Measurements from ENCODE around the gene HIGD1A. TPM values are rescaled to one million over a fixed set of nuclear protein-coding genes. Genes with fewer than 3 reads are reported as not detected.

The HIGD1A gene
- polyA plus RNA-seq, 1 donor (not counting 4 experiments of a cell fraction or from before 2014, with no cell fraction given): 443 TPM

- H3K9me1 ChIP-seq (ENCODE audit: control insufficient read depth, extremely low read depth, insufficient read depth, low read length): no peaks in the 10 kb centered on the region
- no peaks in the 10 kb centered on the region for H3K79me2 ChIP-seq (ENCODE audit: control insufficient read depth, insufficient read depth, low read length)
- no peak overlapping the region for H2AFZ ChIP-seq (ENCODE audit: control insufficient read depth, low read length)
- no peaks in the 10 kb centered on the region for H3K4me1 ChIP-seq (ENCODE audit: control insufficient read depth, extremely low read depth, insufficient read depth, low read length)
- FAIRE-seq: no peak
- H3K9ac ChIP-seq (ENCODE audit: control insufficient read depth, extremely low read depth, insufficient read depth, low read length): no peak overlapping the region
- no peaks in the 10 kb centered on the region for H3K9me3 ChIP-seq (ENCODE audit: control insufficient read depth, low read depth, low read length)
- H3K27me3 ChIP-seq (ENCODE audit: control insufficient read depth, extremely low read depth, insufficient read depth, low read length): no peaks in the 10 kb centered on the region
- TF ChIP-seq, protein P1, sequence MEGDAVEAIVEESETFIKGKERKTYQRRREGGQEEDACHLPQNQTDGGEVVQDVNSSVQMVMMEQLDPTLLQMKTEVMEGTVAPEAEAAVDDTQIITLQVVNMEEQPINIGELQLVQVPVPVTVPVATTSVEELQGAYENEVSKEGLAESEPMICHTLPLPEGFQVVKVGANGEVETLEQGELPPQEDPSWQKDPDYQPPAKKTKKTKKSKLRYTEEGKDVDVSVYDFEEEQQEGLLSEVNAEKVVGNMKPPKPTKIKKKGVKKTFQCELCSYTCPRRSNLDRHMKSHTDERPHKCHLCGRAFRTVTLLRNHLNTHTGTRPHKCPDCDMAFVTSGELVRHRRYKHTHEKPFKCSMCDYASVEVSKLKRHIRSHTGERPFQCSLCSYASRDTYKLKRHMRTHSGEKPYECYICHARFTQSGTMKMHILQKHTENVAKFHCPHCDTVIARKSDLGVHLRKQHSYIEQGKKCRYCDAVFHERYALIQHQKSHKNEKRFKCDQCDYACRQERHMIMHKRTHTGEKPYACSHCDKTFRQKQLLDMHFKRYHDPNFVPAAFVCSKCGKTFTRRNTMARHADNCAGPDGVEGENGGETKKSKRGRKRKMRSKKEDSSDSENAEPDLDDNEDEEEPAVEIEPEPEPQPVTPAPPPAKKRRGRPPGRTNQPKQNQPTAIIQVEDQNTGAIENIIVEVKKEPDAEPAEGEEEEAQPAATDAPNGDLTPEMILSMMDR (optimal IDR thresholded peaks at IDR 0.05 in 1 of 3, IDR thresholded peaks at IDR 0.05 in 1 of 3, conservative IDR thresholded peaks at IDR 0.05 in 1 of 3; ENCODE audit: extremely low read depth in 1 of 3, insufficient read depth in 2 of 3, low read length in 3 of 3): no peak
- DNase-seq (ENCODE audit: low read depth, low spot score): no peak
- dilution Hi-C loops (cut with MboI; ENCODE audit: extremely low pct_ligation_motif_present, low sequenced_read_pairs): no loop called here
- no peaks in the 10 kb centered on the region for H4K20me1 ChIP-seq (ENCODE audit: control insufficient read depth, extremely low read depth, insufficient read depth, low read length)
- no peak overlapping the region for H3K4me3 ChIP-seq (ENCODE audit: control insufficient read depth in 2 of 3, extremely low read depth in 1 of 3, insufficient read depth in 2 of 3, low read depth in 1 of 3, low read length in 3 of 3)
- H3K27ac ChIP-seq (ENCODE audit: control insufficient read depth, insufficient read depth, low read length): no peak overlapping the region
- no peak overlapping the region for H3K4me2 ChIP-seq (ENCODE audit: control insufficient read depth, extremely low read depth, insufficient read depth, low read depth, low read length)
- no peaks in the 10 kb centered on the region for H3K36me3 ChIP-seq (ENCODE audit: control insufficient read depth in 2 of 2, extremely low read depth in 1 of 2, insufficient read depth in 2 of 2, low read length in 2 of 2)
Observed at GRCh38 chr3:42764561-42765295, 39.6 kb downstream of the HIGD1A start.

GRCh38 chr3:42764115-42764514, 40.2 kb downstream of the HIGD1A start:
- no peaks in the 10 kb centered on the region for H3K36me3 ChIP-seq (ENCODE audit: control insufficient read depth in 2 of 2, extremely low read depth in 1 of 2, insufficient read depth in 2 of 2, low read length in 2 of 2)
- H3K9me3 ChIP-seq (ENCODE audit: control insufficient read depth, low read depth, low read length): no peaks in the 10 kb centered on the region
- FAIRE-seq (no peak), DNase-seq (ENCODE audit: low read depth, low spot score) (no peak)
- no peak for TF ChIP-seq EZH2 (IDR thresholded peaks at IDR 0.05; ENCODE audit: low read length)
- TF ChIP-seq, protein P1 (optimal IDR thresholded peaks at IDR 0.05 in 1 of 3, IDR thresholded peaks at IDR 0.05 in 1 of 3, conservative IDR thresholded peaks at IDR 0.05 in 1 of 3; ENCODE audit: extremely low read depth in 1 of 3, insufficient read depth in 2 of 3, low read length in 3 of 3): no peak
- dilution Hi-C loops (cut with MboI; ENCODE audit: extremely low pct_ligation_motif_present, low sequenced_read_pairs): no loop called here
- no peak overlapping the region for H3K9ac ChIP-seq (ENCODE audit: control insufficient read depth, extremely low read depth, insufficient read depth, low read length)
- H3K4me3 ChIP-seq (ENCODE audit: control insufficient read depth in 2 of 3, extremely low read depth in 1 of 3, insufficient read depth in 2 of 3, low read depth in 1 of 3, low read length in 3 of 3): no peak overlapping the region
- H3K27ac ChIP-seq (ENCODE audit: control insufficient read depth, insufficient read depth, low read length): no peak overlapping the region
- H3K4me1 ChIP-seq (ENCODE audit: control insufficient read depth, extremely low read depth, insufficient read depth, low read length): no peaks in the 10 kb centered on the region
- H3K4me2 ChIP-seq (ENCODE audit: control insufficient read depth, extremely low read depth, insufficient read depth, low read depth, low read length): no peak overlapping the region
- H3K9me1 ChIP-seq (ENCODE audit: control insufficient read depth, extremely low read depth, insufficient read depth, low read length): no peaks in the 10 kb centered on the region
- H2AFZ ChIP-seq (ENCODE audit: control insufficient read depth, low read length): no peak overlapping the region
- no peaks in the 10 kb centered on the region for H4K20me1 ChIP-seq (ENCODE audit: control insufficient read depth, extremely low read depth, insufficient read depth, low read length)
- no peaks in the 10 kb centered on the region for H3K27me3 ChIP-seq (ENCODE audit: control insufficient read depth, extremely low read depth, insufficient read depth, low read length)
- no peaks in the 10 kb centered on the region for H3K79me2 ChIP-seq (ENCODE audit: control insufficient read depth, insufficient read depth, low read length)
